Measurements from ENCODE around the gene PCGF5.

- TF ChIP-seq, protein P1, sequence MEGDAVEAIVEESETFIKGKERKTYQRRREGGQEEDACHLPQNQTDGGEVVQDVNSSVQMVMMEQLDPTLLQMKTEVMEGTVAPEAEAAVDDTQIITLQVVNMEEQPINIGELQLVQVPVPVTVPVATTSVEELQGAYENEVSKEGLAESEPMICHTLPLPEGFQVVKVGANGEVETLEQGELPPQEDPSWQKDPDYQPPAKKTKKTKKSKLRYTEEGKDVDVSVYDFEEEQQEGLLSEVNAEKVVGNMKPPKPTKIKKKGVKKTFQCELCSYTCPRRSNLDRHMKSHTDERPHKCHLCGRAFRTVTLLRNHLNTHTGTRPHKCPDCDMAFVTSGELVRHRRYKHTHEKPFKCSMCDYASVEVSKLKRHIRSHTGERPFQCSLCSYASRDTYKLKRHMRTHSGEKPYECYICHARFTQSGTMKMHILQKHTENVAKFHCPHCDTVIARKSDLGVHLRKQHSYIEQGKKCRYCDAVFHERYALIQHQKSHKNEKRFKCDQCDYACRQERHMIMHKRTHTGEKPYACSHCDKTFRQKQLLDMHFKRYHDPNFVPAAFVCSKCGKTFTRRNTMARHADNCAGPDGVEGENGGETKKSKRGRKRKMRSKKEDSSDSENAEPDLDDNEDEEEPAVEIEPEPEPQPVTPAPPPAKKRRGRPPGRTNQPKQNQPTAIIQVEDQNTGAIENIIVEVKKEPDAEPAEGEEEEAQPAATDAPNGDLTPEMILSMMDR (IDR thresholded peaks at IDR 0.05) = no peak
- TF ChIP-seq POLR2A (IDR thresholded peaks at IDR 0.05) = no peak
These were observed 51.4 kb downstream of the PCGF5 start for GRCh38 chr10:91271886-91272285.

Data from heart left ventricle (tissue), 13 donors.